GM10266 (cell line): ENCODE measurements around the gene HLA-DMB.

Experiments
- DNase-seq: peaks from one replicate; pipeline ENCODE4 v3.0.0; 2012; ENCODE audit errors: extremely low spot score
- TF ChIP-seq, protein P1 (sequence below): IDR thresholded peaks from 2 replicates; pipeline ENCODE4 v1.5.1; 2012; ENCODE audit warnings: mild to moderate bottlenecking, low read depth; ENCODE audit not compliant: control insufficient read depth, insufficient read depth; ENCODE audit errors: missing control alignments

HLA-DMB gene

GRCh38 chr6:32940656-32941213, at the start of gene HLA-DMB:
HLA-DMB (minus strand) TSS chr6:32941028; CDS start chr6:32940807, 221 bp downstream.
- peak; percentile 87 for DNase-seq
- TF ChIP-seq, protein P1, sequence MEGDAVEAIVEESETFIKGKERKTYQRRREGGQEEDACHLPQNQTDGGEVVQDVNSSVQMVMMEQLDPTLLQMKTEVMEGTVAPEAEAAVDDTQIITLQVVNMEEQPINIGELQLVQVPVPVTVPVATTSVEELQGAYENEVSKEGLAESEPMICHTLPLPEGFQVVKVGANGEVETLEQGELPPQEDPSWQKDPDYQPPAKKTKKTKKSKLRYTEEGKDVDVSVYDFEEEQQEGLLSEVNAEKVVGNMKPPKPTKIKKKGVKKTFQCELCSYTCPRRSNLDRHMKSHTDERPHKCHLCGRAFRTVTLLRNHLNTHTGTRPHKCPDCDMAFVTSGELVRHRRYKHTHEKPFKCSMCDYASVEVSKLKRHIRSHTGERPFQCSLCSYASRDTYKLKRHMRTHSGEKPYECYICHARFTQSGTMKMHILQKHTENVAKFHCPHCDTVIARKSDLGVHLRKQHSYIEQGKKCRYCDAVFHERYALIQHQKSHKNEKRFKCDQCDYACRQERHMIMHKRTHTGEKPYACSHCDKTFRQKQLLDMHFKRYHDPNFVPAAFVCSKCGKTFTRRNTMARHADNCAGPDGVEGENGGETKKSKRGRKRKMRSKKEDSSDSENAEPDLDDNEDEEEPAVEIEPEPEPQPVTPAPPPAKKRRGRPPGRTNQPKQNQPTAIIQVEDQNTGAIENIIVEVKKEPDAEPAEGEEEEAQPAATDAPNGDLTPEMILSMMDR = no peak

- TF ChIP-seq, protein P1 = no peak
- DNase-seq = no peak
Observed at GRCh38 chr6:32989368-32989767, 48.5 kb upstream of the HLA-DMB start.

DNA sequence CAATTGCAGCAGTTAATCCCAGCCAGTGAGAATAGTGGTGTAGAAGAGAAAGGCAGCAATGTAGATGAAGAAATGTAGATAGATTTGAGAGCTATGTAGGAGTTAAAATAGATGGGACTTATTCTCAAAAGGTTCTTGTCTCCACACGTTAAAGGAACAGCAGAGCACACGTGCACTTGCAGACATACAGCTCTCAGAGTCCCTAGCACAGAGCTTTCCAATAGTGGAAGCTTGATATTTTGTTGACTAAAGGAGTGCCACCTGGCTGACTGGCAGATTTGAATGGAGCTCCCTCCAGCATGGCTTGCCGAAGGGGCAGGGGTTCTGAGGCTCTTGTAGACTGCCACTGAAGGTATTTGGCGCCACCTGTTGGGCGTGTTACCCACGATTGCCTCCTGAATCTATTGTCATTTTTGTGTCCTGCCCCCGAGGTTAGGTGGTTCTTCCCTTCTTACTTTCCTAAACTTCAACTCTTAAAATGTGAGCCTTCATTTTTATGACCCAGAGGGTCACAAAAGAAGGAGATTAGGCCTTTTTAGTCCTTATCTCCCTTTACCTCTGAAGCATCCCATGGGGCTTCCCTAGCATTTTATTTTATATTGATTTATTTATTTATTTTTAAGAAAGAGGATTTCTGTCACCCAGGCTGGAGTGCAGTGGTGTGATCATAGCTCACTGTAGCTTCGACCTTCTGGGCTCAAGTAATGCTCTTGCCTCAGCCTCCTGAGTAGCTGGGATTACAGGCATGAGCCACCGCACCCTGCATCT, 44.0 kb upstream of the HLA-DMB start:
- TF ChIP-seq, protein P1 = peak; percentile 92
- peak; percentile 68 for DNase-seq

- no peak for DNase-seq
- TF ChIP-seq, protein P1 = no peak
Observed at GRCh38 chr6:32983964-32984621, 43.3 kb upstream of the HLA-DMB start.

DNA sequence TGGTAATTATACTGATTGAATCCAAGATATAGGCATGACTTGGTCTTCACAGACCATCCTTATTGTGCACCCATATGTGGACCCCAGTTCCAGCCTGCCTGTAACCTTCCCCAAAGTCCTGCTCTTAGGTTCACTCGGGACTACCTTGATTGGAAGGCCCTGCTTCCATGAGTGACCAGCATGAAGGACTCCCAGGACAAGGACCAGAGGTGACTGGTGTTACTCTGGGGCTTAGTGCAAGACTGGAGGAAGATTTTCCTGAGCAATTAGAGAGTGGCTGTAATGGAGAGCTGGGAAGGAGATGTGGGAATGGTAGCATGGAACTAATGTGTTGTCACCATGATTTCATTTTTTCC, 42.6 kb upstream of the HLA-DMB start:
- no peak for DNase-seq

DNA sequence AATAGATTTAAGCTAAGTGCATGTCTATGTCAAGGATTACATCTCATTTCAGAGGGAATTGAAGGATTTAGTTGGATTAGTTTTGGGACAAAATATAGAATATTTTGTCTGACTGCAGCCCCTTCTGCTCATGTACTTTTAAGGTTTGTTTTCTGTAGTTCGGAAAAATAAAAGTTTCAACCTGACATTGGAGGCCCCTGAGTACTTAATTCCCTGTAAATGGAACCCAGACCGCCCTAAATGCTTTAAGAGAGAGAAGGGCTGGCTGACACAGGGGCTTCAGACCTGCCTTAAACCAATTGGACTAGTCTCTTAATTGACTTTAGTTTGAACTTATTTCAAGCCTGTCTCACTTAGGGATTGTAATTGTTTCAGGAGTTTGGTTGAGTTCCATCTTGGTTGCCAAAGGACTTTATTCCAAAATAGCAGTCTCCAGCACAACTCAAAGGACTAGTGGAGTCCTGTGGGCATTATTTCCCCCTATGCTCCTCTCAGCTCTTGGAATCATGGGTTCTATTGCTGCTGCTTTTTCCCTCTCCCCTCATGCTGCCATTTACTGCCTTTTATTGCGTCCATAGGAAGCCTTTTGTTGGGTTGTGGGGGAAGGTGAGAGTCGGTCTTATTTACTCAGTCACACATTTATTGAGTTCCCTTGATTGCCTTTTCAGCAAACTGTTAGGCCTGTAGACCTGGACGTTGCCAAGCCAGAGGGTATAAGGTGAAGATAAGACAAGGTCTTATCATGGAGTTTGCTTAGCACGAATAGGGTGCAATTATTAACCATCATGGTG, 42.1 kb upstream of the HLA-DMB start:
- TF ChIP-seq, protein P1 = no peak
- no peak for DNase-seq

More for the DNA sequence above, 42.6 kb upstream of the HLA-DMB start:
- TF ChIP-seq, protein P1 = no peak
